ENCODE measurements around the gene ENO4. TPM values are rescaled to one million over a fixed set of nuclear protein-coding genes. Genes with fewer than 3 reads are reported as not detected.
A peak's percentile ranks its signal among the peaks of the same experiment; 100 is the strongest.

The ENO4 gene
- total and polyA plus RNA-seq, 9 of the 15 experiments (the other 6 are each of a cell fraction or from before 2014, with no cell fraction given), result 0.07 TPM; not detected in 8

DNA sequence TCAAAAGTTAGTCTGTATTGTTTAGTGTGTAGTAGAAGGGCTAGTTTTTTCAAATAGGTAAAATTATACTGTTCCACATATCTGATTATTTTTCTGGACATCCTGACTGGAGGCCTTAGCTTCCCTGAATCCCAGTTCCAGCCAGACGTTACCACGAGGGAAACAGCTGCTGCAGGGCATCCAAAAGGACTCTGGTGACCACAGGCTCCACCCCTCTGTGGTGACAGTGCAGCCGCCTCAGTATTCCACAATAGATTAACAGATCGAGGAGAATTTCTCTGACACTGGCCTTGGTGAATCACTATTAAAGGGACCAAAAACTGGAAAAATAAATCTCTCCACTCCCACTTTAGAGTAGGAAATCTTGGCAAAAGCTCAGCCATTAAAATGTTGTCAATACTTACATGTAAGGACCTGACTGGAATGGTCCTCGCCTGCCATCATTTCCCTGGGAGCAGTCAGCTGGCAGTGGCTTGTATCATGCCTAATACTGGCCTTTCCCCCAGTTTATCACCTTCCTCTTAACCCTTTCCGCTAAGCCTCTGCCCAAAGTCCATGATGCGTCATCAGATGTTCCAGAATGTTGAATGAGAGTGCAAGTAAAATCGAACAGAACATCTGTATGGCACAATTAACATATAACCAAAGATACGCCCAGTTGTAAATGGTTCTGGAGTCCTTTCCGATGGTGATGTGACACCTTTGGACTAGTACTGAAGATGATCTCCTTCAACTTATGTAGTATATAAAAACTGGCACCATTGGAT lies 31.6 kb downstream of the ENO4 start:
- peak; percentile 62 for ATAC-seq
- Histone ChIP-seq H3K9ac (ENCODE audit: insufficient read depth in 1 of 2, low read depth in 2 of 2, low read length in 2 of 2) (no peak overlapping the region), H3K4me1 (replicated peaks in 1 of 2; ENCODE audit: control insufficient read depth in 2 of 2, insufficient read depth in 2 of 2, low read length in 2 of 2) (no peaks in the 10 kb centered on the region), H3K27me3 (ENCODE audit: control insufficient read depth in 2 of 2, insufficient read depth in 2 of 2, low read length in 2 of 2) (no peaks in the 10 kb centered on the region), H3K36me3 (ENCODE audit: control insufficient read depth, insufficient read depth, low read length) (peaks cover 17% of the 10 kb centered on the region; the same call in 2 of the 3 replicates), H3K9me1 (ENCODE audit: control insufficient read depth, insufficient read depth, low read length) (no peaks in the 10 kb centered on the region), H3K4me2 (ENCODE audit: insufficient read depth, low read length) (no peak overlapping the region), H2AFZ (ENCODE audit: low read depth, low read length) (no peak overlapping the region), H3K27ac (ENCODE audit: extremely low read depth, low read depth, low read length) (no peak overlapping the region), H4K20me1 (replicated peaks; ENCODE audit: control insufficient read depth, insufficient read depth, low read length) (no peaks in the 10 kb centered on the region), H3K79me2 (ENCODE audit: control insufficient read depth, insufficient read depth, low read length) (no peaks in the 10 kb centered on the region), H3K4me3 (no peak overlapping the region), H3K9me3 (replicated peaks; ENCODE audit: control insufficient read depth, insufficient read depth, low read depth, low read length) (no peaks in the 10 kb centered on the region)
- intact Hi-C loops (cut with micrococcal nuclease), result no loop called here
- no peak for DNase-seq (ENCODE audit: extremely low read depth in 1 of 4, low spot score in 3 of 4)
- POLR2A ChIA-PET, result no interaction called here
- BruUV-seq (replicated peaks), result no TSS peak
- WGBS (ENCODE audit: insufficient coverage, low coverage, missing lambda C conversion rate), result 51% methylated on average over 8 of the region's 10 CpGs
- FAIRE-seq, result no peak
- CTCF ChIA-PET (ENCODE audit: low intra/inter-chr PET ratio), result no interaction called here
- no peak for TF ChIP-seq ZEB2 (IDR thresholded peaks at IDR 0.05)
- TF ChIP-seq SMARCA5 (IDR thresholded peaks at IDR 0.05), result no peak
- TF ChIP-seq, protein P1, sequence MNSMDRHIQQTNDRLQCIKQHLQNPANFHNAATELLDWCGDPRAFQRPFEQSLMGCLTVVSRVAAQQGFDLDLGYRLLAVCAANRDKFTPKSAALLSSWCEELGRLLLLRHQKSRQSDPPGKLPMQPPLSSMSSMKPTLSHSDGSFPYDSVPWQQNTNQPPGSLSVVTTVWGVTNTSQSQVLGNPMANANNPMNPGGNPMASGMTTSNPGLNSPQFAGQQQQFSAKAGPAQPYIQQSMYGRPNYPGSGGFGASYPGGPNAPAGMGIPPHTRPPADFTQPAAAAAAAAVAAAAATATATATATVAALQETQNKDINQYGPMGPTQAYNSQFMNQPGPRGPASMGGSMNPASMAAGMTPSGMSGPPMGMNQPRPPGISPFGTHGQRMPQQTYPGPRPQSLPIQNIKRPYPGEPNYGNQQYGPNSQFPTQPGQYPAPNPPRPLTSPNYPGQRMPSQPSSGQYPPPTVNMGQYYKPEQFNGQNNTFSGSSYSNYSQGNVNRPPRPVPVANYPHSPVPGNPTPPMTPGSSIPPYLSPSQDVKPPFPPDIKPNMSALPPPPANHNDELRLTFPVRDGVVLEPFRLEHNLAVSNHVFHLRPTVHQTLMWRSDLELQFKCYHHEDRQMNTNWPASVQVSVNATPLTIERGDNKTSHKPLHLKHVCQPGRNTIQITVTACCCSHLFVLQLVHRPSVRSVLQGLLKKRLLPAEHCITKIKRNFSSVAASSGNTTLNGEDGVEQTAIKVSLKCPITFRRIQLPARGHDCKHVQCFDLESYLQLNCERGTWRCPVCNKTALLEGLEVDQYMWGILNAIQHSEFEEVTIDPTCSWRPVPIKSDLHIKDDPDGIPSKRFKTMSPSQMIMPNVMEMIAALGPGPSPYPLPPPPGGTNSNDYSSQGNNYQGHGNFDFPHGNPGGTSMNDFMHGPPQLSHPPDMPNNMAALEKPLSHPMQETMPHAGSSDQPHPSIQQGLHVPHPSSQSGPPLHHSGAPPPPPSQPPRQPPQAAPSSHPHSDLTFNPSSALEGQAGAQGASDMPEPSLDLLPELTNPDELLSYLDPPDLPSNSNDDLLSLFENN (IDR thresholded peaks at IDR 0.05; ENCODE audit: low read depth in 2 of 2, low read length in 2 of 2), result no peak
- no peak for TF ChIP-seq TCF3 (CRISPR knock-in tag; IDR thresholded peaks at IDR 0.05)
- TF ChIP-seq HEY1 (CRISPR knock-in tag; IDR thresholded peaks at IDR 0.05; ENCODE audit: borderline replicate concordance), result no peak
- TF ChIP-seq ETS2 (tag; IDR thresholded peaks at IDR 0.05; ENCODE audit: borderline replicate concordance, poor library complexity, severe bottlenecking), result no peak
- TF ChIP-seq SAFB2 (IDR thresholded peaks at IDR 0.05; ENCODE audit: borderline replicate concordance, low read depth, low read length, severe bottlenecking), result no peak
- in situ Hi-C loops (cut with MboI), result no loop called here
